ENCODE data around the gene SLC23A2. TPM values are rescaled to one million over a fixed set of nuclear protein-coding genes. Genes with fewer than 3 reads are reported as not detected.

The SLC23A2 gene
- total RNA-seq, 1 donor from 2014 or later, result 20.8 TPM

GRCh38 chr20:4973330-4974097 lies 27.8 kb downstream of the SLC23A2 start:
- no peaks in the 10 kb centered on the region for H3K9me3 Mint-ChIP-seq (ENCODE audit: unreplicated experiment)
- Histone ChIP-seq H3K27ac (ENCODE audit: low read depth, low read length) (peak overlapping the region; percentile 66), H2AFZ (ENCODE audit: low read depth, low read length) (no peak overlapping the region)

DNA sequence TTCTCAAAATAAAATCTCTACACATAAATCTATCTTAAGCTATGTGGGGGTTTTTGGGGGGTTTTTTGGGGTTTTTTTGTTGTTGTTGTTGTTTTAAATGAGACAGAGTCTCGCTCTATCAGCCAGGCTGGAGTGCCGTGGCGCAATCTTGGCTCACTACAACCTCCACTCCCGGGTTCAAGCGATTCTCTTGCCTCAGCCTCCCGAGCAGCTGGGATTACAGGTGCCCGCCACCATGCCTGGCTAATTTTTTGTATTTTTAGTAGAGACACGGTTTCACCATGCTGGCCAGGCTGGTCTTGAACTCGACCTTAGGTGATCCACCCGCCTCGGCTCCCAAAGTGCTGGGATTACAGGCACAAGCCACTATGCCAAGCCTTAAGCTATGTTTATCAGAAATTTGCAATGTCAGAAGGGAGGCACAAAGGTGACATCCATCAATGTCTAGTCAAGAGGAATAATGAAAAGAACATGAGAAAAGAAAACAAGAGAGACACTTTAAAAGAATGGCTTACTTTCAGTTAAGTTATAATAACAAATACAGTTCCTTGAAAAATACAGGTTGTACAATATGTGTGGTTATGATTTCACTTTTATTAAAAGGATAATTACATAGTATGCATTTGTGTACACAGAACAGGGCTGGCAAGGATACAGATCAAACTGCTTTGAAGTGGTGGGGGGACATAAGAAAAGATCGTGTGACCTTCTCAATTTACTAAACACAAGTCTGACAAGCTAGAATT lies 28.6 kb downstream of the SLC23A2 start:
- H3K4me2 ChIP-seq (ENCODE audit: low read length), result peak overlapping the region; percentile 74
- DNase-seq (ENCODE audit: low read depth) (no peak), FAIRE-seq (no peak)
- Mint-ChIP-seq H3K36me3 (ENCODE audit: low read depth, unreplicated experiment) (peaks cover 5% of the 10 kb centered on the region), H3K27ac (ENCODE audit: unreplicated experiment) (no peak overlapping the region), H3K9me3 (ENCODE audit: unreplicated experiment) (no peaks in the 10 kb centered on the region), H3K27me3 (ENCODE audit: low read depth, unreplicated experiment) (no peaks in the 10 kb centered on the region), H3K4me3 (ENCODE audit: unreplicated experiment) (no peak overlapping the region), H3K4me1 (ENCODE audit: low read depth, unreplicated experiment) (peaks cover 13% of the 10 kb centered on the region)
- no peak overlapping the region for H3K4me3 ChIP-seq (ENCODE audit: insufficient read depth, low read depth, low read length)
- H3K27me3 ChIP-seq (ENCODE audit: insufficient read depth, low read length), result no peaks in the 10 kb centered on the region
- peaks cover 14% of the 10 kb centered on the region for H3K4me1 ChIP-seq (ENCODE audit: insufficient read depth, low read length)
- peak overlapping the region; percentile 50 for H3K9ac ChIP-seq (ENCODE audit: low read length)
- no peaks in the 10 kb centered on the region for H3K9me3 ChIP-seq (ENCODE audit: insufficient read depth, low read depth, low read length)
- H3K79me2 ChIP-seq (ENCODE audit: insufficient read depth, low read length), result peaks cover 4% of the 10 kb centered on the region
- no peaks in the 10 kb centered on the region for H4K20me1 ChIP-seq (ENCODE audit: insufficient read depth, low read length)
- no peak overlapping the region for H2AFZ ChIP-seq (ENCODE audit: low read depth, low read length)
- peaks cover 3% of the 10 kb centered on the region for H3K36me3 ChIP-seq (ENCODE audit: insufficient read depth, low read length)
- H3K27ac ChIP-seq (ENCODE audit: low read depth, low read length), result no peak overlapping the region
- TF ChIP-seq, protein P1, sequence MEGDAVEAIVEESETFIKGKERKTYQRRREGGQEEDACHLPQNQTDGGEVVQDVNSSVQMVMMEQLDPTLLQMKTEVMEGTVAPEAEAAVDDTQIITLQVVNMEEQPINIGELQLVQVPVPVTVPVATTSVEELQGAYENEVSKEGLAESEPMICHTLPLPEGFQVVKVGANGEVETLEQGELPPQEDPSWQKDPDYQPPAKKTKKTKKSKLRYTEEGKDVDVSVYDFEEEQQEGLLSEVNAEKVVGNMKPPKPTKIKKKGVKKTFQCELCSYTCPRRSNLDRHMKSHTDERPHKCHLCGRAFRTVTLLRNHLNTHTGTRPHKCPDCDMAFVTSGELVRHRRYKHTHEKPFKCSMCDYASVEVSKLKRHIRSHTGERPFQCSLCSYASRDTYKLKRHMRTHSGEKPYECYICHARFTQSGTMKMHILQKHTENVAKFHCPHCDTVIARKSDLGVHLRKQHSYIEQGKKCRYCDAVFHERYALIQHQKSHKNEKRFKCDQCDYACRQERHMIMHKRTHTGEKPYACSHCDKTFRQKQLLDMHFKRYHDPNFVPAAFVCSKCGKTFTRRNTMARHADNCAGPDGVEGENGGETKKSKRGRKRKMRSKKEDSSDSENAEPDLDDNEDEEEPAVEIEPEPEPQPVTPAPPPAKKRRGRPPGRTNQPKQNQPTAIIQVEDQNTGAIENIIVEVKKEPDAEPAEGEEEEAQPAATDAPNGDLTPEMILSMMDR (IDR thresholded peaks at IDR 0.05; ENCODE audit: insufficient read depth, low read depth, low read length), result no peak
- TF ChIP-seq EZH2 (IDR thresholded peaks at IDR 0.05; ENCODE audit: insufficient read depth, low read length), result no peak

More at GRCh38 chr20:4973330-4974097, 27.8 kb downstream of the SLC23A2 start:
- TF ChIP-seq EZH2 (IDR thresholded peaks at IDR 0.05; ENCODE audit: insufficient read depth, low read length), result no peak
- TF ChIP-seq, protein P1 (IDR thresholded peaks at IDR 0.05; ENCODE audit: insufficient read depth, low read depth, low read length), result no peak
- Histone ChIP-seq H3K4me2 (ENCODE audit: low read length) (peak overlapping the region; percentile 74), H3K9ac (ENCODE audit: low read length) (peak overlapping the region; percentile 50), H3K9me3 (ENCODE audit: insufficient read depth, low read depth, low read length) (no peaks in the 10 kb centered on the region), H3K36me3 (ENCODE audit: insufficient read depth, low read length) (peaks cover 2% of the 10 kb centered on the region), H3K4me1 (ENCODE audit: insufficient read depth, low read length) (peaks cover 14% of the 10 kb centered on the region), H4K20me1 (ENCODE audit: insufficient read depth, low read length) (peaks cover 4% of the 10 kb centered on the region), H3K79me2 (ENCODE audit: insufficient read depth, low read length) (peaks cover 10% of the 10 kb centered on the region), H3K4me3 (ENCODE audit: insufficient read depth, low read depth, low read length) (peak overlapping the region; percentile 27), H3K27me3 (ENCODE audit: insufficient read depth, low read length) (no peaks in the 10 kb centered on the region)
- H3K27ac Mint-ChIP-seq (ENCODE audit: unreplicated experiment), result peak overlapping the region; percentile 23
- no peaks in the 10 kb centered on the region for H3K27me3 Mint-ChIP-seq (ENCODE audit: low read depth, unreplicated experiment)
- peak; percentile 85 for DNase-seq (ENCODE audit: low read depth)
- H3K4me1 Mint-ChIP-seq (ENCODE audit: low read depth, unreplicated experiment), result peaks cover 13% of the 10 kb centered on the region
- H3K36me3 Mint-ChIP-seq (ENCODE audit: low read depth, unreplicated experiment), result no peaks in the 10 kb centered on the region
- H3K4me3 Mint-ChIP-seq (ENCODE audit: unreplicated experiment), result no peak overlapping the region
- FAIRE-seq, result no peak

Data from astrocyte (in vitro differentiated cells and primary cell).